Activated CD8-positive, alpha-beta memory T cell treated with anti-CD3 and anti-CD28 coated beads for 24 hours (primary cell): ENCODE results near the gene GNB4.

Source experiments
- DNase-seq: peaks from one replicate; pipeline ENCODE4 v3.0.0-alpha.2; 2020

GNB4 gene

DNA sequence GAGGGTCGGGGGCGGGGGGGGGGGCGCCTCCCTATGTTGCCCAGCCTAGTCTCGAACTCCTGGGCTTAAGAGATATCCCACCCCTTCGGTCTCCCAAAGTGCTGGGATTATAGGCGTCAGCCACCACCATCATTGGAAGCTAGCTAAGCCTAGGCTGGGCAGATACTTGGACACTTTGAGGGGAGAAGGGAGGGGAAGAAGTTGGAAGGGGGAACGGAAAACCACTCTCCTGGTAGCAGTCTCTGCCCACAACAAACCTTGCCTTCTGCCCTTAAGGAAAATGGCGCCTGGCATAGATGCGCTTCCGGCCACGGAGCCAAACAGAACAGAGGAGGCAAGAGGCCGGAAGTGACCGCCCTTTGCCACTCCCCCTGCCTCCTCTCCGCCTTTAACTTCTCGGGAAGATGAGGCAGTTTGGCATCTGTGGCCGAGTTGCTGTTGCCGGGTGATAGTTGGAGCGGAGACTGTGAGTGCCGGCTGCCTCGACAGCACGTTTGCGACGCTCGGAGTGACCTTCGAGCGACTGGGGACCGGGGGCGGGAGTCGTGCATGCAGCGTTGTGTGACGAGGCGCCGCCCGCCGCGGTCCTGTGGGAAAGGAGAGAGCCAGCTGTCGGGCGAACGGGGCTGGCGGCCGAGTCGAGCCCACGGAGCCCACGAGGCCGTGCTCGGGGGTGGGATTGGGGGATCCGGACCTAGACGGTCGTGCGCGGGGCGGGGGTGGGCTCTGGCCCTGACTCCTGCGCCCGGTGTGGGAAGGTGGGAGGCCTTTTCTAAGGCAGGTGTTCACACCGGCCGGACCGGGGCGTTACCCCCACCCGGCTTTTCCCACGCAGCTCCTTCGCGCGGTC is 103.7 kb downstream of the GNB4 start, which contains the start of gene MFN1:
Gene MFN1, plus strand, starts transcription at position 365 of the 850 bp plus-strand sequence. CDS start 1,143 bp downstream, outside the sequence.
- peak; percentile 91 for DNase-seq
